Fibroblast of the aortic adventitia (primary cell): ENCODE data around the gene MATN3. TPM values are rescaled to one million over a fixed set of nuclear protein-coding genes. Genes with fewer than 3 reads are reported as not detected.

Experiments used
- DNase-seq: peaks from one replicate; pipeline ENCODE4 v3.0.0-alpha.2; 2010; ENCODE audit warnings: low read depth
- H3K4me3 ChIP-seq: 2 replicates; pipeline ENCODE4 v1.5.1; 2011; ENCODE audit warnings: low read depth, mild to moderate bottlenecking, control low read depth, low read length, moderate library complexity
- CTCF ChIP-seq: IDR thresholded peaks from 2 replicates; pipeline ENCODE4 v1.5.1; 2011; ENCODE audit warnings: mild to moderate bottlenecking, low read length, control low read depth, inconsistent platforms; ENCODE audit not compliant: insufficient read depth
- total RNA-seq: library from RNA; depleted of rRNA; stranded (reverse); fragments of >200 nt; gene quantifications from 2 replicates; pipeline ENCODE4 v1.2.3, GENCODE V29; 2012; ENCODE audit warnings: low replicate concordance

MATN3 gene, protein sequence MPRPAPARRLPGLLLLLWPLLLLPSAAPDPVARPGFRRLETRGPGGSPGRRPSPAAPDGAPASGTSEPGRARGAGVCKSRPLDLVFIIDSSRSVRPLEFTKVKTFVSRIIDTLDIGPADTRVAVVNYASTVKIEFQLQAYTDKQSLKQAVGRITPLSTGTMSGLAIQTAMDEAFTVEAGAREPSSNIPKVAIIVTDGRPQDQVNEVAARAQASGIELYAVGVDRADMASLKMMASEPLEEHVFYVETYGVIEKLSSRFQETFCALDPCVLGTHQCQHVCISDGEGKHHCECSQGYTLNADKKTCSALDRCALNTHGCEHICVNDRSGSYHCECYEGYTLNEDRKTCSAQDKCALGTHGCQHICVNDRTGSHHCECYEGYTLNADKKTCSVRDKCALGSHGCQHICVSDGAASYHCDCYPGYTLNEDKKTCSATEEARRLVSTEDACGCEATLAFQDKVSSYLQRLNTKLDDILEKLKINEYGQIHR
- total RNA-seq, result 0.82 and 1.1 TPM in 2 replicates

- DNase-seq, result peak; percentile 35
- peak within 1 kb of the TSS; percentile 61 for H3K4me3 ChIP-seq
- TF ChIP-seq CTCF, result no peak
Measured at GRCh38 chr2:20012282-20013125, at the start of gene MATN3. TSS of gene MATN3 (minus strand) at chr2:20012668. CDS start at chr2:20012631, 37 bp downstream.

GRCh38 chr2:20061940-20062339 is 49.5 kb upstream of the MATN3 start:
- TF ChIP-seq CTCF, result no peak
- DNase-seq, result no peak
- H3K4me3 ChIP-seq, result no peak overlapping the region

DNA sequence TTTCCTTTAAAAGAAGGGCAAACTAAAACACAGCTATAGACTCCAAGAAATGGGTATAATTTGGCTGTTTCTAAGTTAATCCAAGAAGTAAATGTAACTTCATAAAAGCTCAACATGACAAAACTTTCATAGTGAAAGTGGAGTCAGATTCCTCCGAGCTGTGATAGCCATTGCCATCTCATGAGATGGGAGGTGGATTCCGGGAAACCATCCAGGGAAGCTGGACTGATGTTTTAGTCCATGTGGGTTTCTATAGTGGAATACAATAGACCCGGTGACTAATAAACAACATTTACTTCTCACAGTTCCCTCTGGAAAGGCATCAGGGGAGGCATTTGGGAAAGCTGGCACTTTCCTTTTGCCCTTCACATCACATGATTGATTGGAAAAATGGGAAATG is 49.0 kb upstream of the MATN3 start:
- DNase-seq, result peak; percentile 93
- no peak for TF ChIP-seq CTCF
- no peak overlapping the region for H3K4me3 ChIP-seq

- no peak for DNase-seq
- no peak overlapping the region for H3K4me3 ChIP-seq
- no peak for TF ChIP-seq CTCF
Measured at GRCh38 chr2:20060106-20060505, 47.6 kb upstream of the MATN3 start.

- no peak overlapping the region for H3K4me3 ChIP-seq
- no peak for DNase-seq
- no peak for TF ChIP-seq CTCF
Measured at GRCh38 chr2:20057268-20057667, 44.8 kb upstream of the MATN3 start.

GRCh38 chr2:20054931-20055330 is 42.5 kb upstream of the MATN3 start:
- DNase-seq, result no peak
- H3K4me3 ChIP-seq, result no peak overlapping the region
- TF ChIP-seq CTCF, result no peak
